Gastroesophageal sphincter (tissue), 4 donors: ENCODE data around the gene SUGCT. TPM values are rescaled to one million over a fixed set of nuclear protein-coding genes. Genes with fewer than 3 reads are reported as not detected.
A peak's percentile ranks its signal among the peaks of the same experiment; 100 is the strongest.

Experiments used
- ATAC-seq: fragments of 150-250 bp; one replicate; pipeline ENCODE4 v1.9.1; 2016; ENCODE audit warnings: mild to moderate bottlenecking, moderate library complexity
- H3K27ac ChIP-seq, 4 donors: fragments of 200-600 bp; sonication (generic) in 3 of 4; 1 replicate in 3 of 4; 2 replicates in 1 of 4; pipeline ENCODE4 v1.5.1; 2016 to 2019
- H3K27me3 ChIP-seq: fragments of 200-600 bp; sonication (generic); one replicate; pipeline ENCODE4 v1.5.1; 2019
- H3K36me3 ChIP-seq, 2 donors: fragments of 200-600 bp; sonication (generic); one replicate each; pipeline ENCODE4 v1.5.1; 2019; ENCODE audit warnings: control low read depth in 1 of 2
- H3K4me1 ChIP-seq, 3 donors: fragments of 200-600 bp; sonication (generic); 1 replicate in 2 of 3; 2 replicates in 1 of 3; pipeline ENCODE4 v1.5.1; 2016 to 2019; ENCODE audit warnings: control low read depth in 2 of 3
- H3K4me3 ChIP-seq, 2 donors: fragments of 200-600 bp; sonication (generic); one replicate each; pipeline ENCODE4 v1.5.1; 2019; ENCODE audit warnings: mild to moderate bottlenecking in 1 of 2, moderate library complexity in 1 of 2
- H3K9me3 ChIP-seq, 3 donors: fragments of 200-600 bp; sonication (generic); one replicate each; pipeline ENCODE4 v1.5.1; 2017 to 2019; ENCODE audit warnings: control low read depth in 2 of 3
- EP300 ChIP-seq: sonication (generic); formaldehyde crosslinking; IDR thresholded peaks from one replicate; pipeline ENCODE4 v1.6.1; 2017; ENCODE audit warnings: antibody characterized with exemption, mild to moderate bottlenecking
- POLR2A ChIP-seq, 2 donors: fragments of 450-650 bp; IDR thresholded peaks; one replicate each; pipeline ENCODE4 v1.6.1; 2017; ENCODE audit warnings: antibody characterized with exemption in 2 of 2, mild to moderate bottlenecking in 2 of 2, moderate library complexity in 1 of 2
- POLR2AphosphoS5 ChIP-seq: sonication (generic); formaldehyde crosslinking; IDR thresholded peaks from one replicate; pipeline ENCODE4 v1.6.1; 2017; ENCODE audit warnings: antibody characterized with exemption
- WGBS, 2 donors: methylation state at CpG; one replicate each; pipeline ENCODE4 v1.1.5; 2018; ENCODE audit warnings: low coverage in 1 of 2; 5-methylcytosine and 5-hydroxymethylcytosine counted together
- total RNA-seq, 4 donors: library from RNA; depleted of rRNA; stranded (reverse); fragments of >200 nt; gene quantifications; one replicate each; pipeline ENCODE4 v1.1.0, GENCODE V29; 2016
- TF ChIP-seq, protein P1 (sequence below), 4 experiments: fragments of 200-600 bp in 2 of 4; fragments of 450-650 bp in 2 of 4; sonication (generic) in 1 of 4; IDR thresholded peaks; one replicate each; pipeline ENCODE4 v1.5.1; 2017 to 2019; ENCODE audit warnings: antibody characterized with exemption in 4 of 4, mild to moderate bottlenecking in 2 of 4, moderate library complexity in 2 of 4

The SUGCT gene
- total RNA-seq, 4 donors from 2014 or later: 1.2 to 17.3 (median 10.8) TPM

DNA sequence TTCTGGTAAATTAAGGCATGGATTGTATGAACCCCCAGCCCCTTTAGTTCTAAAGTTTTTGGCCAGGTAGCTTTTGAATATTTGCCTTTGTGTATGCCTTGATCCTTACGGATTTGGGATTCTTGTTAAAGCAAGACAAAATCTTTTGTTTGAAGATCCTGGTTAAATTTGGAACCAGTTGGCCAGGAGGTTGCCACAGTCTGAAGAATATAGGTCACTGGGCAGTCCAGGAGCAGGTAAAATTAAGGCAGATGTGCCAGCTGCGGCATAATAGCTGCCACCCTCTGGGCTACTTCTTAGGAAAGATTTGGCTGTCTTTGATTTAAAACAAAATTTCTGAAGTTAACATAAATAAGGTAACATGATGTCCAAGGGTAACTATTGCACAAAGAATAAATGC lies 192.3 kb downstream of the SUGCT start:
- H3K36me3 ChIP-seq: no peaks in the 10 kb centered on the region
- TF ChIP-seq POLR2A (IDR thresholded peaks at IDR 0.05): no peak
- WGBS, 2 donors: 92 to 100% methylated on average over 1 to 2 of the region's 2 CpGs
- H3K27ac ChIP-seq: no peak overlapping the region
- no peak for ATAC-seq
- peaks cover 4 to 23% (median 5%) of the 10 kb centered on the region in 3 donors for H3K4me1 ChIP-seq
- no peaks in the 10 kb centered on the region for H3K9me3 ChIP-seq
- H3K4me3 ChIP-seq: no peak overlapping the region
- no peaks in the 10 kb centered on the region for H3K27me3 ChIP-seq

- no peak for ATAC-seq
- Histone ChIP-seq H3K27me3 (no peaks in the 10 kb centered on the region), H3K9me3 (no peaks in the 10 kb centered on the region), H3K36me3 (no peaks in the 10 kb centered on the region), H3K4me3 (no peak overlapping the region), H3K27ac (no peak overlapping the region), H3K4me1 (peaks cover 4 to 23% (median 5%) of the 10 kb centered on the region in 3 donors)
- TF ChIP-seq, protein P1, sequence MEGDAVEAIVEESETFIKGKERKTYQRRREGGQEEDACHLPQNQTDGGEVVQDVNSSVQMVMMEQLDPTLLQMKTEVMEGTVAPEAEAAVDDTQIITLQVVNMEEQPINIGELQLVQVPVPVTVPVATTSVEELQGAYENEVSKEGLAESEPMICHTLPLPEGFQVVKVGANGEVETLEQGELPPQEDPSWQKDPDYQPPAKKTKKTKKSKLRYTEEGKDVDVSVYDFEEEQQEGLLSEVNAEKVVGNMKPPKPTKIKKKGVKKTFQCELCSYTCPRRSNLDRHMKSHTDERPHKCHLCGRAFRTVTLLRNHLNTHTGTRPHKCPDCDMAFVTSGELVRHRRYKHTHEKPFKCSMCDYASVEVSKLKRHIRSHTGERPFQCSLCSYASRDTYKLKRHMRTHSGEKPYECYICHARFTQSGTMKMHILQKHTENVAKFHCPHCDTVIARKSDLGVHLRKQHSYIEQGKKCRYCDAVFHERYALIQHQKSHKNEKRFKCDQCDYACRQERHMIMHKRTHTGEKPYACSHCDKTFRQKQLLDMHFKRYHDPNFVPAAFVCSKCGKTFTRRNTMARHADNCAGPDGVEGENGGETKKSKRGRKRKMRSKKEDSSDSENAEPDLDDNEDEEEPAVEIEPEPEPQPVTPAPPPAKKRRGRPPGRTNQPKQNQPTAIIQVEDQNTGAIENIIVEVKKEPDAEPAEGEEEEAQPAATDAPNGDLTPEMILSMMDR (IDR thresholded peaks at IDR 0.05): no peak
- no peak for TF ChIP-seq POLR2A (IDR thresholded peaks at IDR 0.05)
- TF ChIP-seq POLR2AphosphoS5: no peak
- TF ChIP-seq EP300: no peak
Observed at GRCh38 chr7:40327873-40328272, 193.1 kb downstream of the SUGCT start.

DNA sequence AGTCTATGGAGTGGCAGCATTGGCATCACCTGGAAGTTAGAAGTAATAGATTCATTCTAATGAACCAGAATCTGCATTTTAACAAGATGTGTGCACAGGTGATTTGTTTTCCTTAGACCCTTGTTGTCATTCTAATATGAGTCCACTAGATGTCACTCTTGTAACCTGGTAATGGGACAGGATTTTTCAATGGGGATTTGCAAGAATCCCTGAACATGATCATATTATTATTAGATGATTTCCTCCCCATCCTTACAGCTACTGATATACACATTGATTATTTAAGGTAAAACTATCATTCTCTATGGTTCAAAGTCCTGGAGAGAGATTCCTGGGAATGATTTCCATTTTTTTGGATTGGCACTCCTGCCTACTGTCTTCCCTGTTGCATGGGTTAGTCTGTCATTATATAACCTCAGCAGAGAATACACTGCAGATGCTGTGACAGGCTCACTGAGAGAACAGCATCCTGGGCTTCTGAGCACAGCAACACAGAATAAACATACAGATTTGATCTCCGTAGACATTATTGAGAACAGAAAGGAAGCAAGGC lies 194.9 kb downstream of the SUGCT start:
- 14 to 73% methylated on average over 1 of the region's 1 CpG for WGBS, 2 donors
- Histone ChIP-seq H3K4me1 (peaks cover 4 to 23% (median 5%) of the 10 kb centered on the region in 3 donors), H3K27me3 (no peaks in the 10 kb centered on the region), H3K9me3 (no peaks in the 10 kb centered on the region), H3K27ac (peak overlapping the region; percentile 20 to 45 (median 37)), H3K4me3 (no peak overlapping the region), H3K36me3 (no peaks in the 10 kb centered on the region)
- peak; percentile 25 for ATAC-seq
- TF ChIP-seq EP300: no peak
- TF ChIP-seq, protein P1 (IDR thresholded peaks at IDR 0.05): peak; percentile 76 to 80 (median 78)
- no peak for TF ChIP-seq POLR2AphosphoS5

DNA sequence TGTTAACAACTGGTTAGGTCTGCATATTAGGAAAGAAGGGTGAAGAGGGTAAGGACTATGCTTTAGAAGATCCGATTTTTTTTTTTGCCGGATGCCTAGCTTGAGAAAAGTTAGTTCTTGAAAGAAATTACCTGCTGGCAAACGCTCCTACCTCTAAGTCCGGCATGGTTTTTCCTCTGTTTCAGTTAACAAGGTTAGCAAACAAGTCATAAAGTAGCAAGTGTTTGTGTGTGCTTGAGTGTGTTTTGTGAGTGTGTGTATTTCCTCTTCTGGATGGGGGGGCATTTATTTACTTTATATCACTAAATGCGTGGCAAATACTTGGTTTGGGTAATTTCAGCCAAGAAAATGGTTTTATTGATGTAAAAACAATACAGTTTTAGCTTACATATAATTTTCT lies 195.6 kb downstream of the SUGCT start:
- Histone ChIP-seq H3K27ac (peak overlapping the region in 3 of 4 donors; percentile 20 to 45 (median 35)), H3K36me3 (no peaks in the 10 kb centered on the region), H3K9me3 (no peaks in the 10 kb centered on the region), H3K27me3 (no peaks in the 10 kb centered on the region), H3K4me3 (no peak overlapping the region), H3K4me1 (peaks cover 4 to 23% (median 5%) of the 10 kb centered on the region in 3 donors)
- 78 to 88% methylated on average over 4 to 5 of the region's 5 CpGs for WGBS, 2 donors
- no peak for TF ChIP-seq POLR2AphosphoS5
- TF ChIP-seq EP300: no peak
- TF ChIP-seq, protein P1 (IDR thresholded peaks at IDR 0.05): no peak
- no peak for TF ChIP-seq POLR2A (IDR thresholded peaks at IDR 0.05)
- ATAC-seq: no peak

DNA sequence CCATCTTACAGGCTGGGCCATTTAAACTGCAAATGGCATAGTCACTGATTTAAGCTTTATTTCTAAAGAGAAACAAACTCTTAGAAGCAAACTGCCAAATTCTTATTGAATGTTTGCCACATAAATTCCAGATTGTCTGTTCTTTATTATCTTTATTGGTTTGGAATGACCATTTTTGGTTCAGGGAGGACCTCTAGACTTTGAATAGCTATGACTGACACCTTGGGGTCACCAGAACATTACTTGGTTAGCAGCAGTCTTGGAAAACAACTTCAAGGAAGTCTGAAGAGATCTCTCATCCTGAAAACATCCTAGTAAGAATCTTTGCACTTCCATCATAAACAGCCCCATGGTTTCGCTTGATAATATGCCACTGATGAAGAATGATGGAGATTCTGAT lies 197.1 kb downstream of the SUGCT start:
- no peak for TF ChIP-seq EP300
- TF ChIP-seq, protein P1 (IDR thresholded peaks at IDR 0.05): no peak
- no peak for TF ChIP-seq POLR2AphosphoS5
- no peak for TF ChIP-seq POLR2A (IDR thresholded peaks at IDR 0.05)
- peaks cover 4 to 23% (median 5%) of the 10 kb centered on the region in 3 donors for H3K4me1 ChIP-seq
- no peak for ATAC-seq
- H3K9me3 ChIP-seq: peaks cover 0 to 1% (median 0%) of the 10 kb centered on the region in 3 donors
- H3K27me3 ChIP-seq: no peaks in the 10 kb centered on the region
- no peak overlapping the region for H3K4me3 ChIP-seq
- no peak overlapping the region for H3K27ac ChIP-seq
- H3K36me3 ChIP-seq: no peaks in the 10 kb centered on the region
- 0 to 67% methylated on average over 1 of the region's 1 CpG for WGBS, 2 donors
